GM18951 (cell line): ENCODE measurements around the gene TOLLIP.
"Not testable (repeated sequence)": the region's sequence is repeated elsewhere in the genome, so short reads cannot be mapped to it uniquely, and the experiment has no call there.

Experiments used
- POLR2A ChIP-seq: IDR thresholded peaks from 4 replicates; pipeline ENCODE4 v1.6.1; 2011; ENCODE audit warnings: mild to moderate bottlenecking; ENCODE audit not compliant: insufficient read length, insufficient read depth; ENCODE audit errors: extremely low read depth
- in situ Hi-C: fragments of 300-500 bp; cut with MboI; formaldehyde crosslinking; loops from one replicate; pipeline ENCODE4 v1.12.0; 2022; ENCODE audit warnings: low sequenced_read_pairs, mixed read lengths, inconsistent platforms; ENCODE audit not compliant: unreplicated experiment

TOLLIP gene

GRCh38 chr11:1243521-1243920, 65.9 kb downstream of the TOLLIP start:
- in situ Hi-C loops = not testable (repeated sequence)

DNA sequence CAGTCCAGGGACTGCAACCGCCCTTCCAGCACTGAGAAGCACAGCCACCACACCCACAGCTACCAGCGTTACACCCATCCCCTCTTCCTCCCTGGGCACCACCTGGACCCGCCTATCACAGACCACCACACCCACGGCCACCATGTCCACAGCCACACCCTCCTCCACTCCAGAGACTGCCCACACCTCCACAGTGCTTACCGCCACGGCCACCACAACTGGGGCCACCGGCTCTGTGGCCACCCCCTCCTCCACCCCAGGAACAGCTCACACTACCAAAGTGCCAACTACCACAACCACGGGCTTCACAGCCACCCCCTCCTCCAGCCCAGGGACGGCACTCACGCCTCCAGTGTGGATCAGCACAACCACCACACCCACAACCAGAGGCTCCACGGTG, 66.7 kb downstream of the TOLLIP start:
- in situ Hi-C loops = not testable (repeated sequence)

DNA sequence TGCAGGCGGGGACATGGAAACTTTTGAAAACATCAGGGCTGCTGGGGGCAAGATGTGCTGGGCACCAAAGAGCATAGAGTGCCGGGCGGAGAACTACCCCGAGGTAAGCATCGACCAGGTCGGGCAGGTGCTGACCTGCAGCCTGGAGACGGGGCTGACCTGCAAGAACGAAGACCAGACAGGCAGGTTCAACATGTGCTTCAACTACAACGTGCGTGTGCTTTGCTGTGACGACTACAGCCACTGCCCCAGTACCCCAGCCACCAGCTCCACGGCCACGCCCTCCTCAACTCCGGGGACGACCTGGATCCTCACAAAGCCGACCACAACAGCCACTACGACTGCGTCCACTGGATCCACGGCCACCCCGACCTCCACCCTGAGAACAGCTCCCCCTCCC, 67.1 kb downstream of the TOLLIP start:
- in situ Hi-C loops = no loop called here

GRCh38 chr11:1241706-1242105, 67.7 kb downstream of the TOLLIP start:
- in situ Hi-C loops = no loop called here
- TF ChIP-seq POLR2A = no peak

More for the DNA sequence above, 67.1 kb downstream of the TOLLIP start:
- TF ChIP-seq POLR2A = no peak

DNA sequence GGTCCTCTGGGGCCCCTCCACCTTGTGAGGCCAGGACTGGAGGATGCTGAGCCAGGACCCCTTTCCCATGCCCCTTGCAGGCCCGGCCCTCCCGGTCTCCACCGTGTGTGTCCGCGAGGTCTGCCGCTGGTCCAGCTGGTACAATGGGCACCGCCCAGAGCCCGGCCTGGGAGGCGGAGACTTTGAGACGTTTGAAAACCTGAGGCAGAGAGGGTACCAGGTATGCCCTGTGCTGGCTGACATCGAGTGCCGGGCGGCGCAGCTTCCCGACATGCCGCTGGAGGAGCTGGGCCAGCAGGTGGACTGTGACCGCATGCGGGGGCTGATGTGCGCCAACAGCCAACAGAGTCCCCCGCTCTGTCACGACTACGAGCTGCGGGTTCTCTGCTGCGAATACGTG, 68.7 kb downstream of the TOLLIP start:
- in situ Hi-C loops = no loop called here
- TF ChIP-seq POLR2A = no peak

GRCh38 chr11:1239596-1240205, 69.7 kb downstream of the TOLLIP start:
- in situ Hi-C loops = no loop called here
- no peak for TF ChIP-seq POLR2A

DNA sequence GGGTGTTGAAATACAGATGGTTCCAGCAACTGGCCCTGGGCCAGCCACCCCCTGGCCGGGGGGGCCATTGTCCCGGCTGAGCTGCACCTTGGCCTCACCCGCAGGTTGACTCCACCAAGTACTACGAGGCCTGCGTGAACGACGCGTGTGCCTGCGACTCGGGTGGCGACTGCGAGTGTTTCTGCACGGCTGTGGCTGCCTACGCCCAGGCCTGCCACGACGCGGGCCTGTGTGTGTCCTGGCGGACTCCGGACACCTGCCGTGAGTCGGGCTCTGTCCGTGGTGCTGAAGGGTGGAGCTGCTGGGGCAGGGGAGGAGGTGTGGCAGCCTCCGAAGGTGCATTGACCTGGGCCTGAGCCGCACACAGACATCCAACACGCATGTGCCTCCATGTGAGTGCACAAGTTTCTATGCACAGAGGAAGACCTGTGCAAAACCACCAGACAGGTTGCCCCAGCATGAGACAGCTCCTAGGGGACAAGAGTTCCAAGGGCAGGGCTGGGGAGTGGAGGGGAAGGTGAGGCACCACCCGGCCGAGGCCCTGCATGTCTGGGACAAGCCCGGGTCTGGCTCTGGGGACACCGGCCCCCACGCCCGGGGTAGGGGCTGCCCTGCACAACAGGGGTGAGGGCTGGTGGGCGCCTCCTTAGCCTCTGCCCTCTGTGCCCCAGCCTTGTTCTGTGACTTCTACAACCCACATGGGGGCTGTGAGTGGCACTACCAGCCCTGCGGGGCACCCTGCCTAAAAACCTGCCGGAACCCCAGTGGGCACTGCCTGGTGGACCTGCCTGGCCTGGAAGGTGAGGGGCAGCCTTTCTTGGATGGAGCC, 70.5 kb downstream of the TOLLIP start:
- TF ChIP-seq POLR2A = no peak
- in situ Hi-C loops = no loop called here

DNA sequence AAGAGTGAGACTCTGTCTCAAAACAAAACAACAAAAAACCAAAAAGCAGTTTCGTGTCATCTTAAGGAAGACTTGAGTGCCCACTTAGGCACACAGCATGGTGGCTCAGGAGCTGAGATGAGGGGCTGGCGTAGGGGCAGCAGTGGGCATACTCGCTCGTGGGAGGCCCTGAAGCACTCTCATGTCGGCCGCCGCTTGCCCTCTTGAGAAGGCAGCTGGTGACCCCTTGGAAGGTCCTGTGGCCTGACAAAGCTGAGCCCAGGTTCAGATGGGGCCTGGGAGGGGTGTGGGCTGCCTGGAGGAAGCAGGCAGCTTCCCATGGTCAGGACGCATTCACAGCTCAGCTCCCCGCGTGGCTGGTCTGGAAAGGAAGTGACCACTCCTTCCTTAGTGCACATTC, 71.6 kb downstream of the TOLLIP start:
- no peak for TF ChIP-seq POLR2A
- in situ Hi-C loops = no loop called here

GRCh38 chr11:1237128-1237580, 72.3 kb downstream of the TOLLIP start:
- TF ChIP-seq POLR2A = no peak
- in situ Hi-C loops = no loop called here

DNA sequence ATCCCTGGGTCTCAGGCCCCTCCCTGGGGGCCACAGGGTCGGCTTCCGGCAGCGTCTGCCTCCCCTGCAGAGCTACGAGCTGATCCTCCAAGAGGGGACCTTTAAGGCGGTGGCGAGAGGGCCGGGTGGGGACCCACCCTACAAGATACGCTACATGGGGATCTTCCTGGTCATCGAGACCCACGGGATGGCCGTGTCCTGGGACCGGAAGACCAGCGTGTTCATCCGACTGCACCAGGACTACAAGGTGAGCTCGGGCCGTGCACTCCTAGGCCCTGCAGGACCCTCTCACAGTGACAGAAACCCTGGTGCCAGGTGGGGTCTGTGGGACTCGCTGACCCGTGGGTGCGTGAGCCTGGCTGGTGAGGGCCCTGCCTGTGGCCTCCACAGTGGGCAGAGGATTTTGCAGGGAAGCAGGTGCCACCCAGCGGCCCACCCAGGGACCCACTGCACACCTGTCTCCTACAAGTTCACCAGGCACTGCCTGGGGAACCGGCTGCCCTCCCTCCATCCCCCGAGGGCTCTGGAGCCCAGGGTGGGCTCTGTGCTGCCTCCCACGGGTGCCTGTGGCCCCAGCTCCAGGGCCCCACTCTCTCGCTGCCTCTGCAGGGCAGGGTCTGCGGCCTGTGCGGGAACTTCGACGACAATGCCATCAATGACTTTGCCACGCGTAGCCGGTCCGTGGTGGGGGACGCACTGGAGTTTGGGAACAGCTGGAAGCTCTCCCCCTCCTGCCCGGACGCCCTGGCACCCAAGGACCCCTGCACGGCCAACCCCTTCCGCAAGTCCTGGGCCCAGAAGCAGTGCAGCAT, 72.9 kb downstream of the TOLLIP start:
- no peak for TF ChIP-seq POLR2A
- in situ Hi-C loops = no loop called here

DNA sequence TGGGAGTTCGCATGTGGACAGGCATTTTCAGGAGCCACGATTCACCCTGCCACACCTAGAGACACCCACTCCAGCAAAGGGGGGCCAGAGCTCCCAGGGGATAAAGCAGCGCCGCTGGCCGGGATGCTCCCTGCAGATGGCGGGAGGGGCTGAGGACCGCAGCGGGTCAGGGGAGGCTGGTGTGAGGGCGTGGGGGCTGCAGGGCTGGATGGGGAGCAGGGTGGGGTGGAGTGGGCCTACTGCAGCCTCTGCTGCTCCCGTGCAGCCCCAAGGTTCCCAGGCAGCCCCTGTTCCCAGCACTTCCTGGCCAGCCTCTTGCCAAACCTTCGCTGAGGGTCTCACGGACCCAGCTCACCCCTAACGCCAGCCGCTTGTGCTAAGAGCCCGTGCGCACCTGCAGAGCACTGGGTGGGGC, 73.5 kb downstream of the TOLLIP start:
- TF ChIP-seq POLR2A = no peak
- in situ Hi-C loops = no loop called here

GRCh38 chr11:1235306-1235900, 74.0 kb downstream of the TOLLIP start:
- no peak for TF ChIP-seq POLR2A
- in situ Hi-C loops = no loop called here

DNA sequence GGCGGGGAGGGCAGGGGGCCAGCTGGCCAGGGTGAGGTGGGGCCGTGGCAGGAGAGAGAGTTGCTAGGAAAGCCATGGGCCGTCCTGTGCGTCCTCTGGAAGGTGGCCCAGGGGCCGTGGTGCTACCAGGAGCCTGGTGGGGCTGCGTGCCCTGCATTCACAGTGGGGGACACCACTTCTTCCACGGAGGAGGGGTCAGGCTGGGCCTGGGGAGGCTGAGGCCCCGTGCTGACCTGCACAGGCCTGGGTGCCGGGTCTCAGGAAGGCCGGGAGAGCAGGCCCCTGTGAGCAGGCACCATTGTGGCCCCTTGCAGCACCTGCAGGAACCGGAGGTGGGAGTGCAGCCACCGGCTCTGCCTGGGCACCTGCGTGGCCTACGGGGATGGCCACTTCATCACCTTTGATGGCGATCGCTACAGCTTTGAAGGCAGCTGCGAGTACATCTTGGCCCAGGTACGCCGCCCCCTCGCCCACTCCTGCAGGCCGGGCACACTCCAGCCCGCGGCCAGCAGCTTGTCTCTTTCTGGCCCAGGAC, 74.6 kb downstream of the TOLLIP start:
- in situ Hi-C loops = no loop called here
- no peak for TF ChIP-seq POLR2A

DNA sequence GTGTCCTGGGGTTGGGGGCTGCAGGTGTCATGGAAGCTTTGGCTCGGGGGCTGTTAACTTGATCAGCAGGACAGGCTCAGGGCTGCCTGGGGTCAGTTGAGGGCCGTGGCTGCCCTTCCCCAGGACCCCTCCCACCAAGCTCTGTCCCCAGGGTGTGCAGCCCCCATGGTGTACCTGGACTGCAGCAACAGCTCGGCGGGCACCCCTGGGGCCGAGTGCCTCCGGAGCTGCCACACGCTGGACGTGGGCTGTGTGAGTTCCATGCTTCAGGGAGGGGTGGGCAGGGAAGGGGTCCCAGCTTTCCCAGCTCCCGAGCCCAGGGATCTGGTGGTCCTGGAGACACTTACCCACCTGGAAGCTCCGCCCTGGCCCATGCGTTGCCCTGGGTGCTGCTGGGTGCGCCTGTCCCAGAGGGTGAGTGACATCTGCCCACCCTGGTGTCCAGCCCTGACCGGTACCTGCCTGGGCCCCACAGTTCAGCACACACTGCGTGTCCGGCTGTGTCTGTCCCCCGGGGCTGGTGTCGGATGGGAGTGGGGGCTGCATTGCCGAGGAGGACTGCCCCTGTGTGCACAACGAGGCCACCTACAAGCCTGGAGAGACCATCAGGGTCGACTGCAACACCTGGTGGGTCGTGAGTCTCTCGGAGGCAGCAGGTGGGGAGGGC, 75.2 kb downstream of the TOLLIP start:
- TF ChIP-seq POLR2A = no peak
- in situ Hi-C loops = no loop called here
